HL-60 (cell line): ENCODE data around the gene IGHMBP2.

Experiments used
- DNase-seq, 2 experiments: peaks; one replicate each; pipeline ENCODE4 v3.0.0-alpha.2; 2010 to 2020; ENCODE audit warnings: low read depth in 1 of 2, low spot score in 1 of 2
- H3K27ac ChIP-seq: fragments of 250-450 bp; sonication (Bioruptor Pico); replicated peaks from 2 replicates; pipeline ENCODE4 v1.5.1; 2020; ENCODE audit warnings: mild to moderate bottlenecking, moderate library complexity
- H3K27me3 ChIP-seq: fragments of 250-450 bp; sonication (Bioruptor Pico); 2 replicates; pipeline ENCODE4 v1.5.1; 2021; ENCODE audit warnings: mild to moderate bottlenecking, moderate library complexity; ENCODE audit not compliant: insufficient read depth, poor library complexity, severe bottlenecking
- H3K4me3 ChIP-seq: replicated peaks from 2 replicates; pipeline ENCODE4 v1.5.1; 2011; ENCODE audit warnings: mild to moderate bottlenecking, control low read depth, low read length; ENCODE audit not compliant: insufficient read depth
- CTCF ChIP-seq: IDR thresholded peaks from one replicate; pipeline ENCODE4 v1.5.1; 2011; ENCODE audit warnings: low read length, control low read depth, inconsistent platforms; ENCODE audit not compliant: insufficient read depth
- GABPA ChIP-seq: IDR thresholded peaks from 2 replicates; pipeline ENCODE4 v1.6.1; 2012; ENCODE audit warnings: low read depth
- POLR2AphosphoS5 ChIP-seq: IDR thresholded peaks from 2 replicates; pipeline ENCODE4 v1.6.1; 2012; ENCODE audit warnings: low read depth
- SPI1 ChIP-seq: IDR thresholded peaks from 2 replicates; pipeline ENCODE4 v1.6.1; 2012; ENCODE audit warnings: low read depth, mild to moderate bottlenecking, borderline replicate concordance
- TF ChIP-seq, protein P1 (sequence below): IDR thresholded peaks from 2 replicates; pipeline ENCODE4 v1.6.1; 2012; ENCODE audit warnings: low read depth; ENCODE audit not compliant: insufficient replicate concordance

IGHMBP2 gene

GRCh38 chr11:68929706-68930570 is 26.2 kb downstream of the IGHMBP2 start:
- DNase-seq, result no peak
- Histone ChIP-seq H3K27ac (no peak overlapping the region), H3K4me3 (no peak overlapping the region), H3K27me3 (no peaks in the 10 kb centered on the region)
- TF ChIP-seq, protein P1, sequence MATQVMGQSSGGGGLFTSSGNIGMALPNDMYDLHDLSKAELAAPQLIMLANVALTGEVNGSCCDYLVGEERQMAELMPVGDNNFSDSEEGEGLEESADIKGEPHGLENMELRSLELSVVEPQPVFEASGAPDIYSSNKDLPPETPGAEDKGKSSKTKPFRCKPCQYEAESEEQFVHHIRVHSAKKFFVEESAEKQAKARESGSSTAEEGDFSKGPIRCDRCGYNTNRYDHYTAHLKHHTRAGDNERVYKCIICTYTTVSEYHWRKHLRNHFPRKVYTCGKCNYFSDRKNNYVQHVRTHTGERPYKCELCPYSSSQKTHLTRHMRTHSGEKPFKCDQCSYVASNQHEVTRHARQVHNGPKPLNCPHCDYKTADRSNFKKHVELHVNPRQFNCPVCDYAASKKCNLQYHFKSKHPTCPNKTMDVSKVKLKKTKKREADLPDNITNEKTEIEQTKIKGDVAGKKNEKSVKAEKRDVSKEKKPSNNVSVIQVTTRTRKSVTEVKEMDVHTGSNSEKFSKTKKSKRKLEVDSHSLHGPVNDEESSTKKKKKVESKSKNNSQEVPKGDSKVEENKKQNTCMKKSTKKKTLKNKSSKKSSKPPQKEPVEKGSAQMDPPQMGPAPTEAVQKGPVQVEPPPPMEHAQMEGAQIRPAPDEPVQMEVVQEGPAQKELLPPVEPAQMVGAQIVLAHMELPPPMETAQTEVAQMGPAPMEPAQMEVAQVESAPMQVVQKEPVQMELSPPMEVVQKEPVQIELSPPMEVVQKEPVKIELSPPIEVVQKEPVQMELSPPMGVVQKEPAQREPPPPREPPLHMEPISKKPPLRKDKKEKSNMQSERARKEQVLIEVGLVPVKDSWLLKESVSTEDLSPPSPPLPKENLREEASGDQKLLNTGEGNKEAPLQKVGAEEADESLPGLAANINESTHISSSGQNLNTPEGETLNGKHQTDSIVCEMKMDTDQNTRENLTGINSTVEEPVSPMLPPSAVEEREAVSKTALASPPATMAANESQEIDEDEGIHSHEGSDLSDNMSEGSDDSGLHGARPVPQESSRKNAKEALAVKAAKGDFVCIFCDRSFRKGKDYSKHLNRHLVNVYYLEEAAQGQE, result no peak
- TF ChIP-seq GABPA (no peak), CTCF (no peak), SPI1 (no peak), POLR2AphosphoS5 (no peak)

GRCh38 chr11:68930991-68931855 is 27.5 kb downstream of the IGHMBP2 start:
- TF ChIP-seq, protein P1, result no peak
- TF ChIP-seq SPI1, result no peak
- TF ChIP-seq GABPA, result no peak
- no peak for TF ChIP-seq POLR2AphosphoS5
- no peak for TF ChIP-seq CTCF
- Histone ChIP-seq H3K4me3 (no peak overlapping the region), H3K27ac (no peak overlapping the region), H3K27me3 (no peaks in the 10 kb centered on the region)
- DNase-seq, result no peak

GRCh38 chr11:68931911-68932310 is 28.2 kb downstream of the IGHMBP2 start:
- TF ChIP-seq POLR2AphosphoS5 (no peak), CTCF (no peak), GABPA (no peak), SPI1 (no peak)
- TF ChIP-seq, protein P1, result no peak
- no peak overlapping the region for H3K27ac ChIP-seq
- H3K27me3 ChIP-seq, result no peaks in the 10 kb centered on the region
- no peak for DNase-seq
- H3K4me3 ChIP-seq, result no peak overlapping the region
